Measurements from ENCODE around the gene TMEM26.

GRCh38 chr10:61452151-61452651, 980 bp downstream of the TMEM26 start:
- TF ChIP-seq, protein P1, sequence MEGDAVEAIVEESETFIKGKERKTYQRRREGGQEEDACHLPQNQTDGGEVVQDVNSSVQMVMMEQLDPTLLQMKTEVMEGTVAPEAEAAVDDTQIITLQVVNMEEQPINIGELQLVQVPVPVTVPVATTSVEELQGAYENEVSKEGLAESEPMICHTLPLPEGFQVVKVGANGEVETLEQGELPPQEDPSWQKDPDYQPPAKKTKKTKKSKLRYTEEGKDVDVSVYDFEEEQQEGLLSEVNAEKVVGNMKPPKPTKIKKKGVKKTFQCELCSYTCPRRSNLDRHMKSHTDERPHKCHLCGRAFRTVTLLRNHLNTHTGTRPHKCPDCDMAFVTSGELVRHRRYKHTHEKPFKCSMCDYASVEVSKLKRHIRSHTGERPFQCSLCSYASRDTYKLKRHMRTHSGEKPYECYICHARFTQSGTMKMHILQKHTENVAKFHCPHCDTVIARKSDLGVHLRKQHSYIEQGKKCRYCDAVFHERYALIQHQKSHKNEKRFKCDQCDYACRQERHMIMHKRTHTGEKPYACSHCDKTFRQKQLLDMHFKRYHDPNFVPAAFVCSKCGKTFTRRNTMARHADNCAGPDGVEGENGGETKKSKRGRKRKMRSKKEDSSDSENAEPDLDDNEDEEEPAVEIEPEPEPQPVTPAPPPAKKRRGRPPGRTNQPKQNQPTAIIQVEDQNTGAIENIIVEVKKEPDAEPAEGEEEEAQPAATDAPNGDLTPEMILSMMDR (IDR thresholded peaks at IDR 0.05), result no peak
- TF ChIP-seq POLR2A (IDR thresholded peaks at IDR 0.05), result no peak

All from body of pancreas (tissue), 4 donors.